Activated naive CD8-positive, alpha-beta T cell treated with anti-CD3 and anti-CD28 coated beads, Interleukin-2, amount 50 U/mL, for 24 hours (primary cell): ENCODE results near the gene TMC6.
A peak's percentile ranks its signal among the peaks of the same experiment; 100 is the strongest.
"Not testable (repeated sequence)": the region's sequence is repeated elsewhere in the genome, so short reads cannot be mapped to it uniquely, and the experiment has no call there.

Experiments
- ATAC-seq: fragments of 150-1000 bp; cut with Tn5 transposase; one replicate; pipeline ENCODE4 v1.10.0; 2021
- DNase-seq: peaks from one replicate; pipeline ENCODE4 v3.0.0; 2021
- H3K27ac Mint-ChIP-seq: one replicate; pipeline ENCODE4 v1.8.0; 2021; ENCODE audit warnings: mild to moderate bottlenecking, mixed read lengths
- H3K27me3 Mint-ChIP-seq: one replicate; pipeline ENCODE4 v1.8.0; 2021; ENCODE audit warnings: mixed read lengths
- H3K36me3 Mint-ChIP-seq: one replicate; pipeline ENCODE4 v1.8.0; 2021; ENCODE audit warnings: low read depth, mixed read lengths
- H3K4me1 Mint-ChIP-seq: one replicate; pipeline ENCODE4 v1.8.0; 2021; ENCODE audit warnings: mixed read lengths
- H3K4me3 Mint-ChIP-seq: one replicate; pipeline ENCODE4 v1.8.0; 2021; ENCODE audit warnings: mild to moderate bottlenecking, moderate library complexity, mixed read lengths
- H3K9me3 Mint-ChIP-seq: one replicate; pipeline ENCODE4 v1.8.0; 2021; ENCODE audit warnings: mixed read lengths

The TMC6 gene

DNA sequence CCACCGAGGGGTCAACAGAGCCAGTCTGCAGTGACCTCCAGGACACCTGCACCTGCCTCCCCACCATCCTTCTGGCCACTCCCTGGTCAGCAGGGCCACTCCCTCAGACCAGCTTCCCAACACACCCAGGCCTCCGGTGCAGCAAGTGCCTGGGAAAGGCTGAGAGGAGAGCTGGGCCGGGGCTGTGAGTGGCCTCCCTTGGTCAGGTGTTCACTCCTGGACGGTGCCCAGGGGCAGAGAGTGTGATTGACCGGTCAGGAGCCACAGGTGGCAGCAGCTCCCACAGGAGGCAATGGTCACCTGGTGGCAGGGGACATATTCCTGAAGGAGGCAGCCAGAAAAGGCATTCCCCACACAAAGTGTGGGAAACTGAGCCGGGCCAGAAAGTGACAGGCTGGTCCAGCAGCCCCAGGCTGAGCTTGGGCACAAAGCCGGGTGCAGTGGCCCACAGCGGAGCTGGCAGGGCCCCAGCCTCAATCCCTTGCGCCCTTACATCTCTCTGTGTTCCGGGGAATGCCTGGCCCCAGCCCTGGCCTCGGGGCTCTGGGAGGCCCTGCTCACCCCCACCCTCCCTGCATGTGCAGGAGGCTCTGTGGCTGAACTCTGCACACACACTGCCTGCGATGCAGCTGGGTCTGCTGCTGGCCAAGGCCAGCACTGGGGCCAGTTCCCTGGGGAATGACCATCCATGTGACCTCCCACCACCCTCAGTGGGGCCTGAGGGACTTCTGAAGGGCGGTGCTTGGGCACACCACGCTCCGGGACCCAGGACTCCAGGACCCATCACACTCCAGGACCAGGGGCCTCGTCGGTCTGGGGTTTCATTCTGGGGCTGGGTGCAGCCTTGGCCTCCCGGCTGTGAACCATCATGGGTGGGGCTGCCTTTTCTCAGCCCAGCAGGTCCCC is 16.4 kb upstream of the TMC6 start:
- no peak overlapping the region for H3K27ac Mint-ChIP-seq

DNA sequence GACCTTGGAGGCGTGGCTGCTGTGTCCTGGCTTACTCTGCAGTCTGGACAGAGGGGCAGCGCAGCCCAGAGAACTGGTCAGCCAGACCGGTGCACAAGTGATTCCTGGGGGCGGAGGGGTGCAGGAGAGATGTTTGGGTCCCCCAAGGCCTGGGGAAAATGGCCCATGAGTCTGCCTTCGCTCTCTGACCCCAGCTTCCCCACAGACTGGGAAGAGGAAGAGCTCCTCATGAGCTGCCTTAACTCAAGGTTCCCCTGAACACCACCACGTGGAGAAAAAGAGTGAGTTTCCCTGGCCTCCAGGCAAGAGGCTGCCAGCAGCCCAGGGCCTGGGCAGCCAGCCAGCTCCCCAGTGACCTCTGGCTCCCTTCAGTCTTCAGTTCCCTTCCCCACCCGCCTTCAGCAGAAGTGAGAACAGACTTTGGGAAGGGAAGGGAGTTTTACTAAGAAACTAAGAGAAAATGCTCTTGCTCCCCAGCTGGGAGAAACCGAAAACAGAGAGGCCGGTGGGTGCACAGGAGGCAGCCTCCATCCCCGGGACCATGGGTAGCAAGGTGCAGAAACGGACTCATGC is 15.7 kb upstream of the TMC6 start:
- Mint-ChIP-seq H3K36me3 (peaks cover 13% of the 10 kb centered on the region), H3K9me3 (no peaks in the 10 kb centered on the region), H3K4me1 (peaks cover 54% of the 10 kb centered on the region), H3K27me3 (no peaks in the 10 kb centered on the region), H3K4me3 (no peak overlapping the region), H3K27ac (no peak overlapping the region)
- ATAC-seq (no peak), DNase-seq (no peak)

More for the DNA sequence above, 16.4 kb upstream of the TMC6 start:
- no peak overlapping the region for H3K4me3 Mint-ChIP-seq
- H3K27me3 Mint-ChIP-seq, result no peaks in the 10 kb centered on the region
- no peak for DNase-seq
- peaks cover 50% of the 10 kb centered on the region for H3K4me1 Mint-ChIP-seq
- no peak for ATAC-seq
- no peaks in the 10 kb centered on the region for H3K9me3 Mint-ChIP-seq
- peaks cover 9% of the 10 kb centered on the region for H3K36me3 Mint-ChIP-seq

DNA sequence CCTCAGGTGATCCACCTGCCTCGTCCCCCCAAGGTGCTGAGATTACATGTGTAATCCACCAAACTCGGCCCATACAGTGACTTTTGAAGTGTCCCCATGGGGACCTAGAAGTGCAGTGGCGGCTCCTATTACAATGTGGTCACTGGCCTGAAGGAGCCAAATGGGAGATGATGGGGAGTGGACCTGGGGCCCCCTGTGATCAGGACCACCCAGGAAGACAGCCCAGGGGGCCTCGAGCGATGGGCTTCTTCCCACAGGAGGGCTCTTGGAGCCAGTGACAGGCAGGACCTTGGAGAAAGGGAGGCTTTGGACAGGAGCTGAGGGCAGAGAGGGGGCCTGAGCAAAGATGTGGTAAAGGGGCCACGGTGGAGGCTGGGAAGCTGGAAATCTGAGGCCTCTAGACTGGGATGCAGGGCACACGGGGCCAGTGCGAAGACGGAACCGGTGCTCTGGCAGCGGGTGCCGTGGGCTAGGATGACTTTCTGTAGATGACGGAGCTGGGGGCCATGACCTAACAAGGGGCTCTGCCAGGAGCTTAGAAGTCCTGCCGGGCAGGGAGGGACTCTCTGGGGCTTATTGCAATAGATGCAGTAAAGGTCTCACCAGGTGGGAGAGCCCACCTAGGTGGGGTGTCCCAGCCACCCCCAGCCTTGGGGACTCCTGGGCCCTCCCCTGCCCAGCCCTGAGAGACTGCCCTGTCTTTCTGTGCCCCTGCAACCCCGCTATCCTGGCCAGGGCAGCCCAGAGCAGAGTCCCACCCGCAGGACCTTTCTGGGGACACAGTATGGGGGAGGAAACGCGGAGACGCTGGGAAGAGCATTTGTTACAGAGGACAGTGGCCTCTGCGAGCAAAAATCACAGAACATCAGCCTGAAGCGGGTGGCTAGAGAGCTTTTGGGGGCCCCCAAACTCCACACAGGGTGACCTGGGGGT is 14.9 kb upstream of the TMC6 start:
- DNase-seq, result no peak
- no peak for ATAC-seq
- Mint-ChIP-seq H3K9me3 (no peaks in the 10 kb centered on the region), H3K4me1 (peaks cover 56% of the 10 kb centered on the region), H3K27me3 (no peaks in the 10 kb centered on the region), H3K36me3 (peaks cover 15% of the 10 kb centered on the region), H3K4me3 (no peak overlapping the region), H3K27ac (no peak overlapping the region)

DNA sequence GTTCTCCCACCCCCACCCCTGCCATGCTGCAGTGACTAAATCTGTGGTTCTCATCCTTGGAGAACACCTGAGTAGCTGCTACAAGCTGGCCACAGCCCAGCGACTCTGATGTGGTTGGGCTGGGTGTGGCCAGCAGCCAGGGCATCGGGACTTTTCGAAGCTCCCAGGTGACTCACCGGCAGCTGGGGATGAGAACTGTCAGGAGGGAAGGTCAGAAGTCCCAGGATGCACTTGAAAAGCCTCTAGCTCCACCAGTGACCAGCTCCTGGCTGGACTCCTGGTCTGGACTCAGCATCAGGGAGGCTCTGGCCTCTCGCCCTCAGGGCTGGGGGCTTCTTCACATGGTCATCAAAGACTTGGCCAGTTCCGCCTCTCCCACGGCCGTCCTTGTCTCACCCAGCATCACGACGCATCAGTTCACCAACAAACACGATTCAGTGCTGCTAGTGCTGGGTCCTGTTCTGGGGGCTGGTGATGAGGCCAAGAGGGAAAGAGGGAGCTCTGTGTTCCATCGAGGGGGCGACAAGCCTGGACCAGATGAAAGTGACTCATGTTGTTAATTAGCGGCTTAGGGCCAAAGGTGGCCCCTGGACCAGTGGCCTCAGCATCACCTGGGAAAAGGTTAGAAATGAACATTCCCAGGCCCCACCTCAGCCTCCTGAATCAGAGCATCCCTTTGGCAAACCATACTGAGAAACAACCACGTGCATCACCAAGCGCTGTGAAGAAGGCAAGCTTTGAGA is 13.7 kb upstream of the TMC6 start:
- H3K27me3 Mint-ChIP-seq, result no peaks in the 10 kb centered on the region
- no peak overlapping the region for H3K27ac Mint-ChIP-seq
- peaks cover 17% of the 10 kb centered on the region for H3K36me3 Mint-ChIP-seq
- H3K4me3 Mint-ChIP-seq, result no peak overlapping the region
- ATAC-seq (no peak), DNase-seq (peak; percentile 36)
- H3K4me1 Mint-ChIP-seq, result peaks cover 57% of the 10 kb centered on the region
- no peaks in the 10 kb centered on the region for H3K9me3 Mint-ChIP-seq

DNA sequence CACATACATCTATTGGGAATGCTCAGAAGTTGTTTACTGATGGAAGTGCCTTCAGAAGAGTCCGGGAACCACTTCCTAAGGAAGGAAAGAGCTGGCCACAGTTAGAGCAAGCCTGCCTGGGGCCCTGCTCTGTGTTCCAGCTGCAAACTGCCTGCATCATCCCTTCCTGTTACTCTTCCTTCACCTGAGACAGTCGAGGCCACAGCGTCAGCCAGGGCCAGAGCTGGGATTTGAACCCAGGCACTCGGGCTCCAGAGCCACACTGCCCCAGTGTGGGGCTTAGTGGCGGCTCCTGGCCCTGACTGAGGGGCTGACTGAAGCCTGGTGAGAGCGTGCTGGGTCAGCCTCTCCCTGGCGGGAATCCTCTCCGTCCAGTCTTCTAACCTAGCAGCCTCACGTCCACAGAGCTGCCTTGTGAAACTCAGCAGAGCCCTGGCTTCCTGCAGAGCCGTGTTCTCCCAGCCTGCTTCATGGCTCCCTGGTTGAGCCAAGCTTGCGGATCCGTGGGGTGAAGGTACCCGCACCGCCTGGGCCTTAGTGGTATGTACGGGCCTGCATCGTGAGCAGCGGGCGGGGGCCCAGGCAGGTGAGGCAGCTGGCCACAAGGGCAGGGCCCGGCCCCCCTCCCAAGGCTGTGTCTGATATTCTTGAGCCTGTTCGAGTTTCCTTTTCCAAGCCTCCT is 13.0 kb upstream of the TMC6 start:
- H3K27me3 Mint-ChIP-seq, result no peaks in the 10 kb centered on the region
- peak overlapping the region; percentile 13 for H3K27ac Mint-ChIP-seq
- no peak overlapping the region for H3K4me3 Mint-ChIP-seq
- peaks cover 23% of the 10 kb centered on the region for H3K36me3 Mint-ChIP-seq
- no peaks in the 10 kb centered on the region for H3K9me3 Mint-ChIP-seq
- H3K4me1 Mint-ChIP-seq, result peaks cover 59% of the 10 kb centered on the region
- DNase-seq (no peak), ATAC-seq (no peak)

DNA sequence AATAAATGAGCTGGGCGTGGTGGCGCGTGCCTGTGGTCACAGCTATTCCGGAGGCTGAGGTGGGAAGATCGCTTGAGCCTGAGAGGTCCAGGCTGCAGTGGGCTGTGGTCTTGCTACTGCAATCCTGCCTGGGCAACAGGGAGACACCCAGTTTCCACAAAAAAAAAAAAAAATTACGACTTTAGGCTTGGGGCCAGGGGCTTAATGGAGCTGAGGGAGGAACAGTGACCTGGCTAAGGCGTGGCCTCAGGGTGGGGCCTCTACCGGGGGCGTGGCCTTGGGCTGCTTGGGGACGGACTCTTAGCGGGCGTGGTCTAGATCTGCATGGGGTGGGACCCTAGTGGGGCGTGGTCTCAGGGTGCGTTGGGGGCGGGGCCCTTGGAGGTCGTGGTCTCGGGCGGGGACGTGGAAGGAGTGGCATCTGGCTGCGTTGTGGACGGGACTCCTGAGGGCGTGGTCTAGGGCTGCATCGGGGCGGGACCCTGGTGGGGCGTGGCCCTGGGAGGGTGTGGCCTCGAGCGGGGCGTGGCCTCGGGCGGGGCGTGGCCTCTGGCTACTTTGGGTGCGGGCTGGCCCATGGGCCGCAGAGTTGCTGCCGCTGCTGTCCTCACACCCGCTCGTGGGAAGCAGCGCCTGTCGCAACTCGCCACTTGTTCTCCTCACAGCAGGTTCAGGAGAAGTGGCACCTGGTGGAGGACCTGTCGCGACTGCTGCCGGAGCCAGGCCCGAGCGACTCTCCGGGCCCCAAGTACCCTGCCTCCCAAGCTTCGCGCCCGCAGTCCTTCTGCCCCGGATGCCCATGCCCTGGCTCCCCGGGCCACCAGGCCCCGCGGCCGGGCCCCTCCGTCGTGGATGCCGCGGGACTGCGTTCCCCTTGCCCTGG is 11.9 kb upstream of the TMC6 start:
- Mint-ChIP-seq H3K4me1 (peaks cover 67% of the 10 kb centered on the region), H3K36me3 (peaks cover 35% of the 10 kb centered on the region), H3K27ac (peak overlapping the region; percentile 65), H3K27me3 (no peaks in the 10 kb centered on the region), H3K9me3 (no peaks in the 10 kb centered on the region), H3K4me3 (peak overlapping the region; percentile 32)
- ATAC-seq (peak; percentile 80), DNase-seq (peak; percentile 97)

DNA sequence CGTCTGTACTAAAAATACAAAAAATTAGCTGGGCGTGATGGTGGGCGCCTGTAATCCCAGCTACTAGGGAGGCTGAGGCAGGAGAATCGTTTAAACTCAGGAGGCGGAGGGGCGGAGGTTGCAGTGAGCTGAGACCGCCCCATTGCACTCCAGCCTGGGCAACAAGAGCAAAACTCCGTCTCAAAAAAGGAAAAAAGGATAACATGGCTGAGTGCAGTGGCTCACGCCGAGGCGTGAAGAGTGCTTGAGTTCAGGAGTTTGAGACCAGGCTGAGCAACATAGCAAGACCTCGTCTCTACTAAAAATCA is 11.3 kb upstream of the TMC6 start:
- not testable (repeated sequence) for H3K9me3 Mint-ChIP-seq, H3K4me3 Mint-ChIP-seq, DNase-seq, H3K27me3 Mint-ChIP-seq
- Mint-ChIP-seq H3K27ac (peak overlapping the region; percentile 65), H3K36me3 (peaks cover 36% of the 10 kb centered on the region), H3K4me1 (peaks cover 69% of the 10 kb centered on the region)
- ATAC-seq, result peak; percentile 3

DNA sequence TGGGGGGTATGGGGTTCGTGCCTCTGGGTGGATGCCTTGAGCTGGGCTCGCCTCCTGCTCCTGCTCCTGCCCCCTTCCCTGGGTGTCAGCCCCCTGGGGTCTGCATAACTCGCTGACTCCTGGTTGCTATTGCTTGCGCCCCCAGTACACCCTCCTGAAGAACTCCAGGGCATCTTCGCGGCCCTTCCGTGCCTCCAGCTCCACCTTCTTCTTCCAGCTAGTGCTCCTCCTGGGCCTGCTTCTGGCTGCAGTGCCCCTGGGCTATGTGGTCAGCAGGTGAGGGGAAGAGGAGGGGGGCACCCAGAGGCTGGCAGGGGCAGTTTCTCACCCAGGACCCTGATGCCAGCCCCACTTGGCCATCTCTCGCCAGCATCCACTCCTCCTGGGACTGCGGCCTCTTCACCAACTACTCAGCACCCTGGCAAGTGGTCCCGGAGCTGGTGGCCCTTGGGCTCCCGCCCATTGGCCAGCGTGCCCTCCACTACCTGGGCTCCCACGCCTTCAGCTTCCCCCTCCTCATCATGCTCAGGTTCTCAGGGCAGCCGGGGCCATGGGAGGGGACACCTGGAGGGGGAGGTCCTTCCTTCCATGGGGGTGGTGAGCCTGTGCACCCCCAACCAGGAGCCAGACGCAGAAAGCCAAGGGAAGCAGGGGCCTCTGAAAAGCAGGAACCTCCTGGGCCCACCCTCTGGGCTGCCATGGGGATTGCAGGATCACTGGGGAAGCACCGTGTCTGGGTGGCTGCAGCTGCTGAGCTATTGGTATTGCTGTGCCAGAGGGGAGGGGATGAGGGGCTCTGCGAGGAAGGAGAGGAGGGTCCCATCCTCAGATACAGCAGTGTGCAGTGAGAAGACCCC is 9.9 kb upstream of the TMC6 start:
- DNase-seq (no peak), ATAC-seq (no peak)
- Mint-ChIP-seq H3K9me3 (no peaks in the 10 kb centered on the region), H3K27me3 (no peaks in the 10 kb centered on the region), H3K4me1 (peaks cover 70% of the 10 kb centered on the region), H3K4me3 (no peak overlapping the region), H3K27ac (no peak overlapping the region), H3K36me3 (peaks cover 47% of the 10 kb centered on the region)

DNA sequence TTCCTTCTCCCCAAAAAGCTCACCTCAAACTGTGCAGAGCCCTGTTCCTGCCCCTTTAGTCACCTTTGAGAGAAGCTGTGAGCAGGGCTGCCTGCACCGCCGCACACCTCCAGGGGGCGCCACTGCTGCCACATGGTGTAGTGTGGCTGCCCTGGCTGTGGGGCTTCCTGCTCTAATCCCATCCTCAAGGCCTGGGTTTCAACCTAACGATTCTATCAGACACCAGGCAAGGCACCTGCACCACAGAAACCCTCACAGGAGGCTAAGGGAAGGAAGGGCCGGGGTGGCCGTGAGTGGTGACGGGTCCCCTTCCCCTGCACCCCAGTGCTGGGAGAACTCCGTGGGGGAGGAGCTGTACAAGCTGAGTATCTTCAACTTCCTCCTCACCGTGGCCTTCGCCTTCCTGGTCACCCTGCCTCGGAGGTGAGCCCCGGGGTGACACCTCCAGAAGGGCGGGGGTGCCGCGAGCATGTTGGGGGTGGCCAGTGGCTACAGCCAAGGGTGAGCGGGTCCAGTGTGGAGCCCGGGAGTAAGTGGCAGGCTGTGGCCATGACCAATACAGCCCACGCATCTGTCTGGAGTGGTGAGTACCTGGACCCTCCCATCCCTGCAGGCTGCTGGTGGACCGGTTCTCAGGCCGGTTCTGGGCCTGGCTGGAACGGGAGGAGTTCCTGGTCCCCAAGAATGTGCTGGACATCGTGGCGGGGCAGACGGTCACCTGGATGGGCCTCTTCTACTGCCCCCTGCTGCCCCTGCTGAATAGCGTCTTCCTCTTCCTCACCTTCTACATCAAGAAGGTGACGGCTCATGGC is 9.0 kb upstream of the TMC6 start:
- Mint-ChIP-seq H3K27me3 (no peaks in the 10 kb centered on the region), H3K36me3 (peaks cover 49% of the 10 kb centered on the region), H3K4me1 (peaks cover 76% of the 10 kb centered on the region), H3K27ac (no peak overlapping the region), H3K4me3 (no peak overlapping the region), H3K9me3 (no peaks in the 10 kb centered on the region)
- ATAC-seq (peak; percentile 6), DNase-seq (peak; percentile 72)

DNA sequence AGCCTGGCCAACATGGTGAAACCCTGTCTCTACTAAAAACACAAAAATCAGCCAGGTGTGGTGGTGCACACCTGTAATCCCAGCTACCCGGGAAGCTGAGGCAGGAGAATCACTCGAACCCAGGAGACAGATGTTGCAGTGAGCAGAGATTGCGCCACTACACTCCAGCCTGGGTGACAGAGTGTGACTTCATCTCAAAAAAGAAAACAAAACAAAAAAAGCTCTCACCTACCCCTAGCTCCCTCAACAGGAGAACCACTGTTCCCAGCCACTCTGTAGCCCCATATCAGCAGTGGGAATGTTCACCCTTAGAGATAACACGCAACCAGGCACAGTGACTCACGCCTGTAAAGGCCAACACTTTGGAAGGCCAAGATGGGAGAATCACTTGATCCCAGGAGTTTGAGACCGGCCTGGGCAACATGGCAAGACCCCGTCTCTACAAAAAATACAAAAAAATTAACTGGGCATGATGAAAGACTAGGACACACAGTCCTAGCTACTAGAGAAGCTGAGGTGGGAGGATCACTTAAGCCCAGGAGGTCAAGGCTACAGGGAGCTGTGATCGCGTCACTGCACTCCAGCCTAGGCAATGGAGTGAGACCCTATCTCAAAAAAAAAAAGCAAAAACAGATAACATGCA is 7.4 kb upstream of the TMC6 start:
- H3K27ac Mint-ChIP-seq, result no peak overlapping the region
- no peaks in the 10 kb centered on the region for H3K9me3 Mint-ChIP-seq
- H3K36me3 Mint-ChIP-seq, result peaks cover 46% of the 10 kb centered on the region
- H3K4me3 Mint-ChIP-seq, result no peak overlapping the region
- peaks cover 65% of the 10 kb centered on the region for H3K4me1 Mint-ChIP-seq
- DNase-seq (no peak), ATAC-seq (no peak)
- no peaks in the 10 kb centered on the region for H3K27me3 Mint-ChIP-seq

DNA sequence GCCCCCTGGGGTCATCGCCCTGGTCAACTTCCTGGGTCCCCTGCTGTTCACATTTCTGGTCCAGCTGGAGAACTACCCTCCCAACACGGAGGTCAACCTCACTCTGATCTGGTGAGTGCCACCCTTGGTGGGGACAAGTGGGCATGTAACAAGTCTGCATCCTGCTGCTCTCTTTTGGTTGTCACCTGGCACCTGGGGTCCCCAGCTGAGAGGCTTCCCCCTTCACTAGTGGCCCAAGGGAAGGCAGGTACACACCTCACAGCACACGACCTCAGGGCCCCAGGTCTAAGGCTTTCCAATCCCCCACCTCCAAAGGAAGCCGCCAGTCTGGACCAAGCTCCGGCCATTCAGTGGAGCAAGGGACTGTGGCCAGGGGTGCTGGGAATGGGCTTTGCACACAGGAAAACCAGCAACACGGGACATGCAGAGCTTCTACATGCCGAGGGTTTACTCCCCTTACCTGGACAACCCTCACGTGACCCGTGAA is 6.4 kb upstream of the TMC6 start:
- Mint-ChIP-seq H3K27ac (no peak overlapping the region), H3K36me3 (peaks cover 46% of the 10 kb centered on the region), H3K4me1 (peaks cover 69% of the 10 kb centered on the region), H3K4me3 (no peak overlapping the region), H3K27me3 (no peaks in the 10 kb centered on the region), H3K9me3 (no peaks in the 10 kb centered on the region)
- DNase-seq (no peak), ATAC-seq (no peak)
